ENCODE results near the gene SYNE1.

DNA sequence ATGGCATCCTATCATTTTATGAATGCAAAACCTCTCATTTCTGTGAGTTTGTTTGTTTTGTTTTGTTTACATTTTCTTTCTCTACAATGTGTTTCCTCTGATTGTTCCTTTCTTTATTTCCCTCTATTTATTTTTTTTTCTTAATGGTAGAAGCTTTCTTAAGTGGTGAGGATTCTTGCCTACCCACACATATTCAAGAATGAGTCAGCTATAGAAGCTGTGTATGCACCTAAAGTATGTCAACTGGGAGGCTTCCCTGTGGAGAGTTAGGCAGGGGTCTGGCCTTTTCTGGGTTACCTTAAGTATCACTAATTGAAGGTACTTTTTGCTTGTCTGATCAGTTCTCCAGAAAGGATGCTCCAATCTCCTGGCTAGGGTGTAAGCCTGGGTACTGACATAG is 475.7 kb downstream of the SYNE1 start:
- TF ChIP-seq GATA3 (IDR thresholded peaks at IDR 0.05; ENCODE audit: low read depth, low read length) (no peak), GATA2 (IDR thresholded peaks at IDR 0.05; ENCODE audit: low read depth, low read length) (no peak)

All from SH-SY5Y (cell line).